BJ (cell line): Measurements from ENCODE around the gene NIFK. TPM values are rescaled to one million over a fixed set of nuclear protein-coding genes. Genes with fewer than 3 reads are reported as not detected.
"Not testable (repeated sequence)": the region's sequence is repeated elsewhere in the genome, so short reads cannot be mapped to it uniquely, and the experiment has no call there.

Source experiments
- CTCF ChIA-PET: fragments of 350-600 bp; formaldehyde crosslinking; extraction: SDS; loops from one replicate; lab custom pipeline; 2021; ENCODE audit warnings: antibody characterized with exemption, inconsistent platforms; lab: Yijun Ruan, JAX
- POLR2A ChIA-PET: fragments of 300-600 bp; sonication (Branson Sonifier 250); formaldehyde crosslinking; extraction: SDS; loops from one replicate; lab custom pipeline; 2021; ENCODE audit warnings: antibody characterized with exemption; lab: Charles Lee
- DNase-seq: peaks from one replicate; pipeline ENCODE4 v3.0.0-alpha.2; 2011; ENCODE audit warnings: low read depth
- H3K27me3 ChIP-seq: 2 replicates; pipeline ENCODE4 v1.6.0; 2011; ENCODE audit warnings: low read length; ENCODE audit not compliant: control insufficient read depth, insufficient read depth
- H3K36me3 ChIP-seq: 2 replicates; pipeline ENCODE4 v1.5.1; 2011; ENCODE audit warnings: low read length; ENCODE audit not compliant: control insufficient read depth, insufficient read depth
- H3K4me3 ChIP-seq: 2 replicates; pipeline ENCODE4 v1.5.1; 2011; ENCODE audit warnings: low read depth, mild to moderate bottlenecking, control low read depth, low read length
- CTCF ChIP-seq: IDR thresholded peaks from 2 replicates; pipeline ENCODE4 v1.5.1; 2011; ENCODE audit warnings: low read depth, mild to moderate bottlenecking, control low read depth, inconsistent platforms, low read length, moderate library complexity; ENCODE audit not compliant: insufficient read depth
- polyA plus RNA-seq: library from polyadenylated mRNA; depleted of rRNA; stranded (reverse); fragments of >200 nt; gene quantifications from 2 replicates; pipeline ENCODE4 v1.2.3, GENCODE V29; 2011

Gene NIFK
- polyA plus RNA-seq, 1 experiment, result 12.4 TPM

DNA sequence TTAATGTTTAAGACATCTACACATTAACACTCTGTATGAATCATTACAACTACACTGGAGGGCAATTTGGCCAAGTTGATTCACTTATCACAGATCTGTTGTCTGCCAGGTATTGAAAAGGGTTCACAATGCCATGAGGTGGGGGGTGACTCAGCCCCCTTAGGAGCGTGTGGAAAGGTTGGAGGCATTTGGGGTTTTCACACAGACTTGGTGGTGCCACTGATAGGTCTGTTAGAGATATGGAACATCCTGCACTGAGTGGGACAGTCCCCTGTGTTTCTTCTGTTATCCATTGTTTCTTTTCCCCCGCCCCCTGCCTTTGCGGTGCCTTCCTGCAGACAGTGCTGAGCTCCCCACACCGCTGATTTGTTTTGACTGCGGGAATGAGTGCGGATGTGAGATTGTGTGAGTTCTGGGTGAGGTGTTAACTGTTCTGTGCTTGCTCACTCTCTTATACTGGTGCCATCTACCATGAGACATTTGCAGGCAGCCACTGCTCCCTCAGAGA, 9.4 kb upstream of the NIFK start:
- no peaks in the 10 kb centered on the region for H3K27me3 ChIP-seq
- no peaks in the 10 kb centered on the region for H3K36me3 ChIP-seq
- no peak overlapping the region for H3K4me3 ChIP-seq
- CTCF ChIA-PET, result no interaction called here
- POLR2A ChIA-PET, result no interaction called here
- no peak for DNase-seq
- no peak for TF ChIP-seq CTCF

DNA sequence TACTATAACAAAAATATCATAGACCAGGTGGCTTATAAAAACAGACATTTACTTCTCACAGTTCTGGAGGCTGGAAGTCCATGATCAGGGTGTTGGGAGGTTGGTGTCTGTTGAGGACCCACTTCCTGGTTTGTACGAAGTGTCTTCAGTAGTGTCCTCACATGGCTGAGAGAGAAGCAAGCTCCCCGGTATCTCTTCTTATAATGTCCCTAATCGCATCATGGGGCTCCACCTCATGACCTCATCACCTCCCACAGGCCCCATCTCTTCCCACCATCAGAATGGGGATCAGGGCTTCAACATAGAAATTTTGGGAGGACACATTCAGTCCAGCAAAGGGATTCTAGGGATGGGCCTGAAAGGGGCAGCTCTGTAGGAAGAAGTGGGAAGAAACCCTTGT, 4.8 kb upstream of the NIFK start:
- no peaks in the 10 kb centered on the region for H3K36me3 ChIP-seq
- CTCF ChIA-PET, result no interaction called here
- POLR2A ChIA-PET, result no interaction called here
- H3K4me3 ChIP-seq, result no peak overlapping the region
- DNase-seq, result no peak
- TF ChIP-seq CTCF, result no peak
- no peaks in the 10 kb centered on the region; the same call in 1 of the 2 replicates for H3K27me3 ChIP-seq

DNA sequence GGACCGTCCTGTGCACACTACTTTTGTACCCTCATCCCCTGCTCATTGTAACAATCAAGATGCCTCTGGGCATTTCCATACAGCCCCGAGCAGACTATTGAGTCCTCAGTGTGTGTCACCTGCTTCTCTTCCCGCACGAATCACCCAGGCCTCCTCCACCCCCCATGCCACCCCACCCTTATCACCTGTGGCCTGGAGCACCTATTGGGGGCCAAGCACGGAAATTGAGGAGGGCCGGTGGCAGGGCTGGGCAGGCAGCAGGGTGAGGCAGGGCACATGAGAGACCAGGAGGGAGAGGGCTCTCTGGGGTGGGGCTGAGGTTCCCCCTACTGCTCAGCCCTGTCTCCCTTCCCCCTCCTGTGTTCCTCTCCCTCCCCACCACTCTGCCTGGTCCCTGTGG, 4.3 kb upstream of the NIFK start:
- POLR2A ChIA-PET, result no interaction called here
- no peaks in the 10 kb centered on the region for H3K36me3 ChIP-seq
- no peak for TF ChIP-seq CTCF
- H3K27me3 ChIP-seq, result no peaks in the 10 kb centered on the region; the same call in 1 of the 2 replicates
- no peak overlapping the region for H3K4me3 ChIP-seq
- no peak for DNase-seq
- CTCF ChIA-PET, result interaction anchor here (1.0 kb wide), 1 partner anchor 22 kb away, joined by 3 read pairs; no protein-coding TSS in a partner anchor

DNA sequence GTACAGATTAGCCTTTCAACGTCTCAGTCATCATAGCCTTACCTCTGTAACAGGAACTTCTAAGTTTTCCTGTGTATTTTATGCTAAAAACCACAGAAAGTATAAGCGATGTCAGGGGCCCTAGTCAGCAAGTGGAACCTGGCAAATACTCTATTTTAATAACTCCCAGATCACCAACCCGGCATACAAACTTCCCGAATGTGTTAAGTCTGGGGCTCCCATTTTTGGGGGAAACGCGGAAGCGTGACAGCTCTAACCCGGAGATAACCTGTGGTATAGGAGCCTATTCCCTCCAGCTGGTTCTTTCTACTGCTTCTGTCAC, 574 bp downstream of the NIFK start:
- ChIA-PET POLR2A (interaction anchor here (0.7 to 1.4 kb wide), 3 partner anchors 9 to 205 kb away, joined by 11 to 29 read pairs (median 17); partner anchors contain the start of gene RNU4ATAC), CTCF (interaction anchor here (1.0 to 1.3 kb wide), 2 partner anchors 9 to 87 kb away, joined by 3 to 4 read pairs; partner anchors contain the start of gene CLASP1)
- Histone ChIP-seq H3K36me3 (peaks cover 6% of the 10 kb centered on the region; the same call in 1 of the 2 replicates), H3K4me3 (peak overlapping the region; percentile 87), H3K27me3 (no peaks in the 10 kb centered on the region; the same call in 1 of the 2 replicates)
- DNase-seq, result no peak
- no peak for TF ChIP-seq CTCF

- Histone ChIP-seq H3K36me3 (peaks cover 7% of the 10 kb centered on the region), H3K27me3 (no peaks in the 10 kb centered on the region; the same call in 1 of the 2 replicates), H3K4me3 (peak overlapping the region; percentile 87)
- ChIA-PET POLR2A (no interaction called here), CTCF (interaction anchor here (1.0 to 1.3 kb wide), 2 partner anchors 9 to 86 kb away, joined by 3 to 4 read pairs; partner anchors contain the start of gene CLASP1)
- TF ChIP-seq CTCF, result no peak
- DNase-seq, result no peak
These were observed 1.1 kb downstream of the NIFK start for GRCh38 chr2:121735518-121736074.

GRCh38 chr2:121734544-121734943, 2.1 kb downstream of the NIFK start:
- H3K27me3 ChIP-seq, POLR2A ChIA-PET, DNase-seq, H3K36me3 ChIP-seq, H3K4me3 ChIP-seq: not testable (repeated sequence)
- CTCF ChIA-PET, result interaction anchor here (1.0 kb wide), 1 partner anchor 8 kb away, joined by 3 read pairs; no protein-coding TSS in a partner anchor
